Measurements from ENCODE around the gene TFF3. TPM values are rescaled to one million over a fixed set of nuclear protein-coding genes. Genes with fewer than 3 reads are reported as not detected.

Gene TFF3
- polyA plus RNA-seq, 1 experiment, result not detected

GRCh38 chr21:42265231-42265812 is 49.9 kb downstream of the TFF3 start:
- POLR2A ChIA-PET, result no interaction called here
- no peak for DNase-seq (ENCODE audit: low read depth, low spot score)
- Histone ChIP-seq H3K9me3 (ENCODE audit: control insufficient read depth, insufficient read depth, low read length) (no peaks in the 10 kb centered on the region), H3K4me3 (ENCODE audit: low read depth, low read length) (no peak overlapping the region), H3K27ac (ENCODE audit: low read depth, low read length) (no peak overlapping the region), H3K27me3 (ENCODE audit: control insufficient read depth, insufficient read depth, low read length) (peaks cover 5% of the 10 kb centered on the region)
- CTCF ChIA-PET, result interaction anchor here (1.6 kb wide), 1 partner anchor 120 kb away, joined by 6 read pairs; no protein-coding TSS in a partner anchor
- TF ChIP-seq CTCF (IDR thresholded peaks at IDR 0.05; ENCODE audit: low read depth, low read length), result no peak

GRCh38 chr21:42264245-42265195 is 50.7 kb downstream of the TFF3 start:
- TF ChIP-seq CTCF (IDR thresholded peaks at IDR 0.05; ENCODE audit: low read depth, low read length), result no peak
- peaks cover 12% of the 10 kb centered on the region for H3K27me3 ChIP-seq (ENCODE audit: control insufficient read depth, insufficient read depth, low read length)
- H3K4me3 ChIP-seq (ENCODE audit: low read depth, low read length), result no peak overlapping the region
- no peak overlapping the region for H3K27ac ChIP-seq (ENCODE audit: low read depth, low read length)
- ChIA-PET POLR2A (no interaction called here), CTCF (interaction anchor here (1.6 kb wide), 1 partner anchor 120 kb away, joined by 6 read pairs; no protein-coding TSS in a partner anchor)
- DNase-seq (ENCODE audit: low read depth, low spot score), result no peak
- no peaks in the 10 kb centered on the region for H3K9me3 ChIP-seq (ENCODE audit: control insufficient read depth, insufficient read depth, low read length)

- Histone ChIP-seq H3K27ac (ENCODE audit: low read depth, low read length) (no peak overlapping the region), H3K27me3 (ENCODE audit: control insufficient read depth, insufficient read depth, low read length) (peaks cover 15% of the 10 kb centered on the region), H3K9me3 (ENCODE audit: control insufficient read depth, insufficient read depth, low read length) (no peaks in the 10 kb centered on the region), H3K4me3 (ENCODE audit: low read depth, low read length) (no peak overlapping the region)
- POLR2A ChIA-PET, result no interaction called here
- no peak for TF ChIP-seq CTCF (IDR thresholded peaks at IDR 0.05; ENCODE audit: low read depth, low read length)
- CTCF ChIA-PET, result no interaction called here
- DNase-seq (ENCODE audit: low read depth, low spot score), result no peak
These were observed 51.5 kb downstream of the TFF3 start for GRCh38 chr21:42263591-42264131.

GRCh38 chr21:42262831-42263231 is 52.4 kb downstream of the TFF3 start:
- H3K27me3 ChIP-seq (ENCODE audit: control insufficient read depth, insufficient read depth, low read length), result peaks cover 15% of the 10 kb centered on the region
- ChIA-PET CTCF (interaction anchor here (4.8 kb wide), 1 partner anchor 117 kb away, joined by 56 read pairs; no protein-coding TSS in a partner anchor), POLR2A (no interaction called here)
- no peaks in the 10 kb centered on the region for H3K9me3 ChIP-seq (ENCODE audit: control insufficient read depth, insufficient read depth, low read length)
- no peak for DNase-seq (ENCODE audit: low read depth, low spot score)
- H3K27ac ChIP-seq (ENCODE audit: low read depth, low read length), result peak overlapping the region; percentile 31
- H3K4me3 ChIP-seq (ENCODE audit: low read depth, low read length), result no peak overlapping the region
- no peak for TF ChIP-seq CTCF (IDR thresholded peaks at IDR 0.05; ENCODE audit: low read depth, low read length)

Measured in AG04450 (cell line).